Measurements from ENCODE around the gene PPY.

PPY gene

GRCh38 chr17:43912635-43913304 is 29.5 kb downstream of the PPY start:
- TF ChIP-seq CTCF (IDR thresholded peaks at IDR 0.05), result no peak

GRCh38 chr17:43911904-43912303 is 30.4 kb downstream of the PPY start:
- no peak for TF ChIP-seq CTCF (IDR thresholded peaks at IDR 0.05)

DNA sequence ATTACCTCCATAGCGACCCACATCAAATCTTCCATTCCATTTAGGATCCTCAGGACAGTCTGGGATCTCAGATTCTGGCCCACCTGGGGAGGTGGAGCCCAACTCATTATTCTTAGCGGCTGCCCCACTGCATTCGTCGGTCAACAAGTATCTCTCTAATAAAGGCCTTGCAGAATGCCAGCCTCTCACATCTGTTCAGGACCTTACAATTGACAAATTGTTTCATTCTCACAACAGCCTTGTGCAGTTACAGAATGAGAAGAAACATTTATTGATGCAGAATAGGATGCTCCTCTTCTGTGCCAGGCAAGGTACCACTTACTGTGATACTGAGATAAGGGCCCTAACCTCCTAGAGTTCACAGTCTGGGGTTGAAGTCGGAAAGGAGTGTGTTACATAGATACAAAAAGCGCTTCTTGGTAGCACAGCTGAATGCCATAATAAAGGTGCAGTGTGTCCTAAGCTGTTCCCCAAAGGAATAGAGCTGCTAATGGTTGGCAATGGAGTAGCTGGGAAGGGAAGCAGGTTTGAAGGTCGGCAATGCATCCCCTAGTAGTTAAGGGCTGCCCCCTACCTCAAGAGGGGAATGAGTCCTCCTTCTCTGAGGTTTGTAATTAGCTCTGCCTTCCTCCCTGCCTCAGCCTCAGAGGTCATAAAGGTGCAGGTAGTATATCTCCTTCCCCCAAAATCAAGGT is 32.6 kb downstream of the PPY start:
- no peak for TF ChIP-seq CTCF (IDR thresholded peaks at IDR 0.05)

- TF ChIP-seq CTCF (IDR thresholded peaks at IDR 0.05), result no peak
Observed at GRCh38 chr17:43907998-43908721, 34.1 kb downstream of the PPY start.

DNA sequence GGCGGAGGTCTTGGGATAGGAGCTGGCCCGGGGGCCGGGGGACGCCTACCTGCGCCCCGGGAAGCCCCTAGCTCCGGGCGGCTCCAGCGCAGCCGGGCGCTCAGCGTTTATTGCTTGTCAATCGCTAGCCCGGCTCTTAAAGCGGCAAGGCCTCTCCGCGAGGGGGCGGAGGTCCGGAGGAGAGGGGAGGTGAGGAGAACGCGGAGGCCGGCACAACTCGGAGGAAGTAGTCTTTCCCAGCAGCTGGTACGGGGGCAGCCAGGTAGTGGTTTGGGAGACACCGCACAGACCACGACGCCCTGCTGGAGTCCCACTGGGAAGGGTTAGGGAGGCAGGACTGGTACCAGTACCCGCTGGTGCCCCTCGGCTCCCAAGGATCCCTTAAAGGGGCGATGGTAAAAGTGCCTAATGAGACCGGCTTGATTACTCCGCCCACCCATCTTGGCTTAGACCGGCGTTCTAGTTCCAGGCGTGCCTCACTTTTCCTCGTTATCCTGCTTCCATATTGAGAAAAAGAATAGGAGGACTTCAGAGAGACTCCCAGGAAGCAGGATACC is 34.8 kb downstream of the PPY start, which contains the start of gene MPP2:
Gene MPP2 (minus strand): TSS at position 112 of the 557 bp plus-strand sequence. CDS start 3,076 bp downstream, outside the sequence.
- no peak for TF ChIP-seq CTCF (IDR thresholded peaks at IDR 0.05)

DNA sequence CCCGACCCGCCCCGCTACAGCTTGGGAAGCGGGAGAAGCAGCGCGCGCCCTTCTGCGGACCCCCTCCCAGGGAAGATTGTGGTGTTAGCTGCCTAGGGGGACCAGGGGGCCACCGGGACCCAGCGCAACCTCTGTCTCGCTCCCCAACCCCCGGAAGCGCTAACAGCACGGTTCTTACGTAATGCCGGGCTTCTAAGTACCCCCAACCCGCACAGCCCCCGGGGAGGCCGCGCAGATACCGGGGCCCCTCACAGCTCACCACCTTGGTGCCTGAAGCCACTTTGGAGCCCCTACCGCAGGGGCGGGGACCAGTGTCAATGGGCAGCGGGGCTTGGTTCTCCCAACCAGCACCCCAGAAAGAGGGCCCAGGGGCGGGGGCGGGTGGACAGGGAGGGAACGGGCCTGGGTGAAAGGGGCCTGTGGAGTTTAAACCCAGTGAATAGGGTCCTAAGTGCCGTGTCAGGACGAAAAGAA is 35.3 kb downstream of the PPY start:
- TF ChIP-seq CTCF (IDR thresholded peaks at IDR 0.05), result no peak
